Mesenchymal stem cell (in vitro differentiated cells and primary cell): ENCODE results near the gene TRAPPC10.

Experiments
- DNase-seq: peaks from one replicate; pipeline ENCODE4 v3.0.0-alpha.2; 2013
- H2AFZ ChIP-seq: one replicate; pipeline ENCODE4 v1.6.1; 2013; ENCODE audit warnings: low read depth, mild to moderate bottlenecking, control low read depth, inconsistent platforms, low read length, moderate library complexity
- H2AK5ac ChIP-seq: 2 replicates; pipeline ENCODE4 v1.6.1; 2013; ENCODE audit warnings: low read length, moderate library complexity, mild to moderate bottlenecking, inconsistent platforms; ENCODE audit not compliant: severe bottlenecking
- H2BK120ac ChIP-seq: one replicate; pipeline ENCODE4 v1.6.1; 2013; ENCODE audit warnings: low read depth, mild to moderate bottlenecking, inconsistent platforms, low read length, moderate library complexity
- H2BK12ac ChIP-seq, 2 experiments: one replicate each; pipeline ENCODE4 v1.6.1; 2013; ENCODE audit warnings: inconsistent platforms in 2 of 2, low read length in 2 of 2, mild to moderate bottlenecking in 2 of 2, moderate library complexity in 2 of 2, control low read depth in 1 of 2
- H2BK15ac ChIP-seq: one replicate; pipeline ENCODE4 v1.6.1; 2013; ENCODE audit warnings: mild to moderate bottlenecking, low read depth, inconsistent platforms; ENCODE audit not compliant: poor library complexity, severe bottlenecking
- H2BK5ac ChIP-seq: 2 replicates; pipeline ENCODE4 v1.6.1; 2013; ENCODE audit warnings: low read depth, mild to moderate bottlenecking, low read length, control low read depth, inconsistent platforms; ENCODE audit not compliant: poor library complexity, severe bottlenecking
- H3K14ac ChIP-seq, 2 experiments: one replicate each; pipeline ENCODE4 v1.6.1; 2013; ENCODE audit warnings: inconsistent platforms in 2 of 2, low read length in 2 of 2, control low read depth in 1 of 2, mild to moderate bottlenecking in 1 of 2, moderate library complexity in 1 of 2
- H3K18ac ChIP-seq, 2 experiments: one replicate each; pipeline ENCODE4 v1.6.1; 2013; ENCODE audit warnings: inconsistent platforms in 2 of 2, low read length in 2 of 2, control low read depth in 1 of 2, low read depth in 1 of 2, mild to moderate bottlenecking in 1 of 2
- H3K23ac ChIP-seq, 2 experiments: one replicate each; pipeline ENCODE4 v1.6.1; 2013; ENCODE audit warnings: inconsistent platforms in 2 of 2, low read length in 2 of 2, mild to moderate bottlenecking in 2 of 2, moderate library complexity in 2 of 2, control low read depth in 1 of 2
- H3K27ac ChIP-seq: 2 replicates; pipeline ENCODE4 v1.5.1; 2013; ENCODE audit warnings: mild to moderate bottlenecking, moderate library complexity, low read length, control low read depth, inconsistent platforms; ENCODE audit not compliant: poor library complexity, severe bottlenecking
- H3K27me3 ChIP-seq, 2 experiments: 2 replicates each; pipeline versions ENCODE4 v1.6.1 to v1.7.0; 2013; ENCODE audit warnings: low read length in 2 of 2, mild to moderate bottlenecking in 2 of 2, moderate library complexity in 2 of 2, control low read depth in 1 of 2, inconsistent platforms in 1 of 2; ENCODE audit not compliant: control insufficient read depth in 1 of 2, insufficient read depth in 1 of 2
- H3K36me3 ChIP-seq, 2 experiments: 2 replicates each; pipeline versions ENCODE4 v1.6.1 to v1.7.0; 2013; ENCODE audit warnings: low read length in 2 of 2, control low read depth in 1 of 2, inconsistent platforms in 1 of 2, low read depth in 1 of 2, mild to moderate bottlenecking in 1 of 2; ENCODE audit not compliant: insufficient read depth in 2 of 2, control insufficient read depth in 1 of 2
- H3K4ac ChIP-seq, 2 experiments: one replicate each; pipeline ENCODE4 v1.6.1; 2013; ENCODE audit warnings: inconsistent platforms in 2 of 2, low read length in 2 of 2, mild to moderate bottlenecking in 2 of 2, moderate library complexity in 2 of 2, control low read depth in 1 of 2, low read depth in 1 of 2
- H3K4me1 ChIP-seq: 2 replicates; pipeline ENCODE4 v1.6.1; 2013; ENCODE audit warnings: low read depth, low read length, control low read depth; ENCODE audit not compliant: control insufficient read depth, insufficient read depth
- H3K4me2 ChIP-seq: 2 replicates; pipeline ENCODE4 v1.6.1; 2013; ENCODE audit warnings: low read length, mild to moderate bottlenecking, inconsistent platforms; ENCODE audit not compliant: poor library complexity, severe bottlenecking
- H3K4me3 ChIP-seq, 2 experiments: 2 replicates each; pipeline versions ENCODE4 v1.5.1 to v1.7.0; 2013; ENCODE audit warnings: low read length in 2 of 2, mild to moderate bottlenecking in 2 of 2, control low read depth in 1 of 2, low read depth in 1 of 2; ENCODE audit not compliant: insufficient read depth in 1 of 2
- H3K79me1 ChIP-seq: replicated peaks from 2 replicates; pipeline ENCODE4 v1.6.1; 2013; ENCODE audit warnings: mild to moderate bottlenecking, control low read depth, low read length, inconsistent platforms; ENCODE audit not compliant: poor library complexity, severe bottlenecking
- H3K9ac ChIP-seq: 2 replicates; pipeline ENCODE4 v1.7.0; 2013; ENCODE audit warnings: mild to moderate bottlenecking, low read length, moderate library complexity
- H3K9me3 ChIP-seq: 2 replicates; pipeline ENCODE4 v1.7.0; 2013; ENCODE audit warnings: mild to moderate bottlenecking, low read length; ENCODE audit not compliant: control insufficient read depth
- H4K8ac ChIP-seq: one replicate; pipeline ENCODE4 v1.6.1; 2013; ENCODE audit warnings: inconsistent platforms, mild to moderate bottlenecking, low read length, moderate library complexity
- H4K91ac ChIP-seq: one replicate; pipeline ENCODE4 v1.6.1; 2013; ENCODE audit warnings: mild to moderate bottlenecking, low read length, inconsistent platforms
- WGBS: methylation state at CpG from one replicate; pipeline ENCODE4 v1.1.7; 2013; ENCODE audit warnings: mixed read lengths; 5-methylcytosine and 5-hydroxymethylcytosine counted together

The TRAPPC10 gene

GRCh38 chr21:44018127-44018526 lies 6.0 kb downstream of the TRAPPC10 start:
- H3K4me1 ChIP-seq: peaks cover 14% of the 10 kb centered on the region
- H3K27ac ChIP-seq: no peak overlapping the region
- H2BK120ac ChIP-seq: no peak overlapping the region
- 98% methylated on average over 5 of the region's 5 CpGs for WGBS
- H4K8ac ChIP-seq: no peak overlapping the region
- no peak overlapping the region for H2BK15ac ChIP-seq
- H3K4ac ChIP-seq: no peak overlapping the region
- no peaks in the 10 kb centered on the region for H3K27me3 ChIP-seq
- H3K4me2 ChIP-seq: no peak overlapping the region
- no peak overlapping the region for H2BK5ac ChIP-seq
- no peak overlapping the region for H3K4me3 ChIP-seq
- no peak overlapping the region for H3K9ac ChIP-seq
- H3K36me3 ChIP-seq: no peaks in the 10 kb centered on the region
- no peak overlapping the region for H4K91ac ChIP-seq
- H3K18ac ChIP-seq: no peak overlapping the region
- H2BK12ac ChIP-seq: peak overlapping the region in 1 of 2 experiments; percentile 6
- H3K14ac ChIP-seq: no peak overlapping the region
- DNase-seq: no peak
- H3K79me1 ChIP-seq: peaks cover 6% of the 10 kb centered on the region
- H3K9me3 ChIP-seq: no peaks in the 10 kb centered on the region
- H2AK5ac ChIP-seq: no peak overlapping the region
- H3K23ac ChIP-seq: no peak overlapping the region
- no peak overlapping the region for H2AFZ ChIP-seq

- Histone ChIP-seq H3K18ac (no peak overlapping the region), H3K9ac (no peak overlapping the region), H2AK5ac (no peak overlapping the region), H3K79me1 (peaks cover 6% of the 10 kb centered on the region), H3K14ac (no peak overlapping the region), H2BK120ac (no peak overlapping the region), H2BK12ac (no peak overlapping the region), H3K4ac (no peak overlapping the region), H3K36me3 (no peaks in the 10 kb centered on the region), H3K4me2 (no peak overlapping the region), H3K9me3 (no peaks in the 10 kb centered on the region), H2BK15ac (no peak overlapping the region), H3K27ac (no peak overlapping the region), H3K4me3 (no peak overlapping the region), H4K8ac (no peak overlapping the region), H4K91ac (no peak overlapping the region), H3K4me1 (peaks cover 14% of the 10 kb centered on the region), H2BK5ac (no peak overlapping the region), H3K27me3 (no peaks in the 10 kb centered on the region), H2AFZ (no peak overlapping the region), H3K23ac (no peak overlapping the region)
- over 99% methylated on average over 10 of the region's 10 CpGs for WGBS
- no peak for DNase-seq
Observed at GRCh38 chr21:44018813-44019567, 6.9 kb downstream of the TRAPPC10 start.

GRCh38 chr21:44019568-44019958 lies 7.5 kb downstream of the TRAPPC10 start:
- Histone ChIP-seq H2BK12ac (no peak overlapping the region), H3K4me2 (no peak overlapping the region), H3K27ac (no peak overlapping the region), H3K4me1 (peaks cover 13% of the 10 kb centered on the region), H3K4ac (no peak overlapping the region), H2AFZ (no peak overlapping the region), H2BK5ac (no peak overlapping the region), H3K18ac (no peak overlapping the region), H4K8ac (peak overlapping the region; percentile 27), H3K9me3 (no peaks in the 10 kb centered on the region), H3K23ac (no peak overlapping the region), H2BK15ac (no peak overlapping the region), H3K14ac (no peak overlapping the region), H2AK5ac (peak overlapping the region; percentile 3), H3K4me3 (no peak overlapping the region), H3K27me3 (no peaks in the 10 kb centered on the region), H3K79me1 (peaks cover 6% of the 10 kb centered on the region), H2BK120ac (no peak overlapping the region), H3K9ac (no peak overlapping the region), H4K91ac (no peak overlapping the region), H3K36me3 (no peaks in the 10 kb centered on the region)
- 98% methylated on average over 8 of the region's 8 CpGs for WGBS
- DNase-seq: no peak

GRCh38 chr21:44020551-44020950 lies 8.4 kb downstream of the TRAPPC10 start:
- H3K9me3 ChIP-seq: no peaks in the 10 kb centered on the region
- H3K4me2 ChIP-seq: no peak overlapping the region
- no peak overlapping the region for H3K18ac ChIP-seq
- no peak overlapping the region for H2BK120ac ChIP-seq
- DNase-seq: no peak
- H2AFZ ChIP-seq: no peak overlapping the region
- H3K4me3 ChIP-seq: no peak overlapping the region
- no peaks in the 10 kb centered on the region for H3K36me3 ChIP-seq
- H3K14ac ChIP-seq: no peak overlapping the region
- H4K91ac ChIP-seq: no peak overlapping the region
- H4K8ac ChIP-seq: no peak overlapping the region
- H2BK5ac ChIP-seq: no peak overlapping the region
- H3K9ac ChIP-seq: no peak overlapping the region
- H2BK15ac ChIP-seq: no peak overlapping the region
- H3K4me1 ChIP-seq: peaks cover 17% of the 10 kb centered on the region
- H2BK12ac ChIP-seq: no peak overlapping the region
- WGBS: 96% methylated on average over 4 of the region's 4 CpGs
- H3K79me1 ChIP-seq: peaks cover 6% of the 10 kb centered on the region
- no peak overlapping the region for H3K23ac ChIP-seq
- H2AK5ac ChIP-seq: no peak overlapping the region
- no peaks in the 10 kb centered on the region for H3K27me3 ChIP-seq
- H3K4ac ChIP-seq: no peak overlapping the region
- no peak overlapping the region for H3K27ac ChIP-seq
